DND-41 (cell line): Measurements from ENCODE around the gene GRB7.

Experiments
- ATAC-seq: fragments of 200-7000 bp; cut with Tn5 transposase; 3 replicates; pipeline ENCODE4 v1.9.1; 2021; ENCODE audit warnings: low read depth; ENCODE audit not compliant: insufficient read depth
- DNase-seq: peaks from one replicate; pipeline ENCODE4 v3.0.0-alpha.2; 2020
- H2AFZ ChIP-seq: 2 replicates; pipeline ENCODE4 v1.6.0; 2012; ENCODE audit warnings: low read depth, low read length
- H3K27ac ChIP-seq: 2 replicates; pipeline ENCODE4 v1.5.1; 2012; ENCODE audit warnings: low read length, inconsistent platforms
- H3K27me3 ChIP-seq: fragments of 200-600 bp; sonication (generic); 2 replicates; pipeline ENCODE4 v1.6.0; 2012; ENCODE audit warnings: low read length, mild to moderate bottlenecking, inconsistent platforms; ENCODE audit not compliant: insufficient read depth, poor library complexity
- H3K36me3 ChIP-seq: 2 replicates; pipeline ENCODE4 v1.5.1; 2012; ENCODE audit warnings: low read length, inconsistent platforms; ENCODE audit not compliant: insufficient read depth
- H3K4me1 ChIP-seq: 2 replicates; pipeline ENCODE4 v1.5.1; 2012; ENCODE audit warnings: mild to moderate bottlenecking, low read length; ENCODE audit not compliant: insufficient read depth
- H3K4me2 ChIP-seq: 2 replicates; pipeline ENCODE4 v1.6.0; 2012; ENCODE audit warnings: mild to moderate bottlenecking, moderate library complexity, low read length, inconsistent platforms; ENCODE audit not compliant: insufficient read depth
- H3K4me3 ChIP-seq, 2 experiments: fragments of 200-600 bp in 1 of 2; shearing (Covaris generic) in 1 of 2; 2 replicates each; pipeline ENCODE4 v1.5.1; 2012 to 2016; ENCODE audit warnings: inconsistent platforms in 2 of 2, low read length in 2 of 2, mild to moderate bottlenecking in 2 of 2, low read depth in 1 of 2, moderate library complexity in 1 of 2
- H3K79me2 ChIP-seq: 2 replicates; pipeline ENCODE4 v1.6.0; 2012; ENCODE audit warnings: low read length, inconsistent platforms; ENCODE audit not compliant: insufficient read depth
- H3K9ac ChIP-seq: 2 replicates; pipeline ENCODE4 v1.6.0; 2012; ENCODE audit warnings: low read depth, mild to moderate bottlenecking, inconsistent platforms, low read length, moderate library complexity
- H3K9me3 ChIP-seq: 2 replicates; pipeline ENCODE4 v1.5.1; 2012; ENCODE audit warnings: low read length, moderate library complexity, mild to moderate bottlenecking, inconsistent platforms; ENCODE audit not compliant: insufficient read depth, severe bottlenecking
- H4K20me1 ChIP-seq: 2 replicates; pipeline ENCODE4 v1.6.0; 2012; ENCODE audit warnings: low read length; ENCODE audit not compliant: insufficient read depth
- CTCF ChIP-seq: IDR thresholded peaks from 2 replicates; pipeline ENCODE4 v1.5.1; 2012; ENCODE audit warnings: borderline replicate concordance, low read length, moderate library complexity, mild to moderate bottlenecking; ENCODE audit not compliant: poor library complexity, severe bottlenecking; ENCODE audit errors: extremely low read depth
- EZH2 ChIP-seq: IDR thresholded peaks from 3 replicates; pipeline ENCODE4 v1.6.1; 2012; ENCODE audit warnings: borderline replicate concordance, low read depth, mild to moderate bottlenecking, moderate library complexity, low read length, inconsistent platforms; ENCODE audit not compliant: severe bottlenecking

Gene GRB7

GRCh38 chr17:39736319-39737165 is 1.2 kb upstream of the GRB7 start:
- H3K27me3 ChIP-seq, result no peaks in the 10 kb centered on the region
- no peak for ATAC-seq
- H3K27ac ChIP-seq, result no peak overlapping the region
- no peaks in the 10 kb centered on the region for H4K20me1 ChIP-seq
- DNase-seq, result no peak
- H3K79me2 ChIP-seq, result no peaks in the 10 kb centered on the region
- H3K4me1 ChIP-seq, result no peaks in the 10 kb centered on the region
- H3K4me3 ChIP-seq, result no peak overlapping the region
- H3K36me3 ChIP-seq, result no peaks in the 10 kb centered on the region
- no peaks in the 10 kb centered on the region for H3K9me3 ChIP-seq
- TF ChIP-seq CTCF (no peak), EZH2 (no peak)
- H2AFZ ChIP-seq, result no peak overlapping the region
- no peak overlapping the region for H3K4me2 ChIP-seq
- no peak overlapping the region for H3K9ac ChIP-seq

GRCh38 chr17:39737206-39737759 is 455 bp upstream of the GRB7 start:
- Histone ChIP-seq H3K4me2 (no peak overlapping the region), H4K20me1 (no peaks in the 10 kb centered on the region), H3K4me1 (no peaks in the 10 kb centered on the region), H3K79me2 (no peaks in the 10 kb centered on the region), H2AFZ (no peak overlapping the region), H3K27ac (no peak overlapping the region), H3K36me3 (no peaks in the 10 kb centered on the region), H3K9me3 (no peaks in the 10 kb centered on the region), H3K9ac (no peak overlapping the region), H3K27me3 (no peaks in the 10 kb centered on the region), H3K4me3 (no peak overlapping the region)
- DNase-seq, result no peak
- TF ChIP-seq CTCF (no peak), EZH2 (no peak)
- no peak for ATAC-seq

GRCh38 chr17:39738568-39738901 is 797 bp downstream of the GRB7 start:
- DNase-seq (no peak), ATAC-seq (no peak)
- TF ChIP-seq EZH2 (no peak), CTCF (no peak)
- Histone ChIP-seq H3K4me3 (no peak overlapping the region), H2AFZ (no peak overlapping the region), H4K20me1 (no peaks in the 10 kb centered on the region), H3K36me3 (no peaks in the 10 kb centered on the region), H3K4me1 (no peaks in the 10 kb centered on the region), H3K4me2 (no peak overlapping the region), H3K79me2 (no peaks in the 10 kb centered on the region), H3K27me3 (no peaks in the 10 kb centered on the region), H3K9me3 (no peaks in the 10 kb centered on the region), H3K27ac (no peak overlapping the region), H3K9ac (no peak overlapping the region)
